Parathyroid adenoma (tissue), 2 donors: ENCODE results near the gene CAMKMT.

Experiments
- H2AFZ ChIP-seq: fragments of 300-600 bp; sonication (generic); one replicate; pipeline ENCODE4 v1.7.0; 2017; ENCODE audit warnings: antibody characterized with exemption, mild to moderate bottlenecking
- H3K27ac ChIP-seq: fragments of 300-600 bp; sonication (generic); one replicate; pipeline ENCODE4 v1.7.0; 2017
- H3K27me3 ChIP-seq: fragments of 300-600 bp; sonication (generic); one replicate; pipeline ENCODE4 v1.7.0; 2017; ENCODE audit warnings: low read length; ENCODE audit not compliant: control insufficient read depth, insufficient read depth
- H3K36me3 ChIP-seq: fragments of 300-600 bp; sonication (generic); one replicate; pipeline ENCODE4 v1.7.0; 2017; ENCODE audit warnings: low read length; ENCODE audit not compliant: control insufficient read depth, insufficient read depth
- H3K4me1 ChIP-seq: fragments of 300-600 bp; sonication (generic); one replicate; pipeline ENCODE4 v1.7.0; 2017; ENCODE audit warnings: control low read depth
- H3K4me2 ChIP-seq: fragments of 300-600 bp; sonication (generic); one replicate; pipeline ENCODE4 v1.7.0; 2017; ENCODE audit warnings: low read length
- H3K4me3 ChIP-seq: fragments of 300-600 bp; sonication (generic); one replicate; pipeline ENCODE4 v1.7.0; 2017; ENCODE audit warnings: low read depth, low read length
- H3K79me2 ChIP-seq: fragments of 300-600 bp; sonication (generic); one replicate; pipeline ENCODE4 v1.7.0; 2017; ENCODE audit warnings: control low read depth
- H3K9ac ChIP-seq: fragments of 300-600 bp; sonication (generic); one replicate; pipeline ENCODE4 v1.7.0; 2017; ENCODE audit warnings: mild to moderate bottlenecking
- H3K9me3 ChIP-seq: fragments of 300-600 bp; sonication (generic); one replicate; pipeline ENCODE4 v1.7.0; 2017; ENCODE audit warnings: low read length; ENCODE audit not compliant: control insufficient read depth
- CTCF ChIP-seq: fragments of 300-600 bp; sonication (generic); IDR thresholded peaks from one replicate; pipeline ENCODE4 v1.7.0; 2017; ENCODE audit warnings: antibody characterized with exemption, mild to moderate bottlenecking
- donor health status: primary hyperparathyroidism.

CAMKMT gene

GRCh38 chr2:44537264-44537663 is 175.5 kb downstream of the CAMKMT start:
- H3K79me2 ChIP-seq = no peaks in the 10 kb centered on the region
- no peak overlapping the region for H3K27ac ChIP-seq
- no peak overlapping the region for H2AFZ ChIP-seq
- H3K9ac ChIP-seq = no peak overlapping the region
- H3K27me3 ChIP-seq = no peaks in the 10 kb centered on the region
- H3K4me3 ChIP-seq = no peak overlapping the region
- TF ChIP-seq CTCF = no peak
- H3K36me3 ChIP-seq = no peaks in the 10 kb centered on the region
- H3K9me3 ChIP-seq = no peaks in the 10 kb centered on the region
- H3K4me1 ChIP-seq = no peaks in the 10 kb centered on the region
- H3K4me2 ChIP-seq = no peak overlapping the region

- Histone ChIP-seq H3K27ac (no peak overlapping the region), H3K4me3 (no peak overlapping the region), H3K36me3 (no peaks in the 10 kb centered on the region), H3K9me3 (no peaks in the 10 kb centered on the region), H3K79me2 (no peaks in the 10 kb centered on the region), H2AFZ (no peak overlapping the region), H3K4me1 (peaks cover under 1% of the 10 kb centered on the region), H3K9ac (no peak overlapping the region), H3K4me2 (no peak overlapping the region), H3K27me3 (no peaks in the 10 kb centered on the region)
- no peak for TF ChIP-seq CTCF
Observed at GRCh38 chr2:44542520-44542919, 180.8 kb downstream of the CAMKMT start.

DNA sequence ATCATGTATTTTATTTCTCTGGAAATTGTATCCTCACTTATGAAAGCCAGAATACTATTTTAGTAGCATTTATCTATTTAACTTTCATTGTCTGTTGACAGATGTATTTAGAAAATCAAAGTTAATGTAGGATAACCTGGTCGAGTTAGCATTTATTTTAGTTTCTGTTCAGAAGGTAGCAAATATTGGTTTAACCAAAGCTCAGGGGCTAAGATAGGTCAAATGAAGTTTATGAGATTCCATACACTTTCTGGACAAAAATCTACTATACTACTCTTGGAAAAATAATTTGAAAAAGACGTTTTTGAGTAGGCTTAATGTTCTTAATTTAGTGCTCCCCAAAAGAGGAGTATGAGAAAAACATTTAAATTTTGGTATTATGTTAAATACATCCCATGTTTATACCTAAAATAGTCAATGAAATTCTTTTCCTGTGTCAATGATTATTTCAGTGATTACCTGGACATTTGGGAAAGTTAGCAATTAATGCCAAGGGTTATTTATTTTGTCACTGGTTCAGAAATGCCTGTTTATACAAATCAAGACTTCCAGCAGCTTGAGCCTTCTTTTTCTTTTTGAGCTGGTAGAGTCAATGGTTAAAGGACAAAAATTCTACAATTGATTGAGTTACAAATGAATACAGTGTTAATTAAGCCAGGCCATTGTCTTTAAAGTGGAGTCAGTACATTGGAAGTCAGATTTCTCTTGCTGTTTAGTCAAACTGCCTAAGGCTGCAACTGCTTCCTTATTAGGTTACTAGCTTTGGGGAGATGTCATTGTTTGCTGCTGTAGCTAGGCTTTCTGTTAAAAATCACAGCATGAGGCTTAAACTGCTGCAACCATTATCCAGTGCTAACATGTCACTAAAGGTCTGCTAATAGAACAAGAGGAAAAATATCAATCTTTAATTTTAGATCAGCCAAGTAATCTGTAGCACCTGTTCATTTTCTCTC is 182.3 kb downstream of the CAMKMT start:
- H3K79me2 ChIP-seq = no peaks in the 10 kb centered on the region
- H3K4me2 ChIP-seq = no peak overlapping the region
- H3K9ac ChIP-seq = no peak overlapping the region
- peaks cover 9% of the 10 kb centered on the region for H3K4me1 ChIP-seq
- H3K36me3 ChIP-seq = no peaks in the 10 kb centered on the region
- no peaks in the 10 kb centered on the region for H3K9me3 ChIP-seq
- no peak overlapping the region for H2AFZ ChIP-seq
- no peaks in the 10 kb centered on the region for H3K27me3 ChIP-seq
- TF ChIP-seq CTCF = no peak
- no peak overlapping the region for H3K27ac ChIP-seq
- H3K4me3 ChIP-seq = no peak overlapping the region

DNA sequence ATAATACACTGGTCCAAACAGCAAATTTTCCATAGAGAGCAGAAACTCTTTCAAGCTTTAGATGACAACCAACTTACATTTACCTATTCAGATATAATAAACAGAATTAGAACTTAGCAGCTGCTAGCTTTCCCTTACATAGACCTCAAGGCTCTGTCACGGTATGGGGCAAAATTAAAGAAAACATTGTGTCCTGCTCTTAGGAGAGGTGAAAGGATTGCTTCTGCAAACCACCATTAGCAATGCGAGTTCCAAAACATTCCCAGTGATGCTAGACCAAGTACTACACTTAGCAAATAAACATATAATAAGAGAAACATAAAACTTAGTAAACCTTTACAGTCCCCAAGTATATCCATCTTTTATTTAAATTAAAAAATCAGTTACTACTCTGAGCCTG is 183.3 kb downstream of the CAMKMT start:
- H3K36me3 ChIP-seq = no peaks in the 10 kb centered on the region
- no peak overlapping the region for H2AFZ ChIP-seq
- H3K4me1 ChIP-seq = peaks cover 9% of the 10 kb centered on the region
- no peak overlapping the region for H3K27ac ChIP-seq
- H3K27me3 ChIP-seq = no peaks in the 10 kb centered on the region
- H3K9me3 ChIP-seq = no peaks in the 10 kb centered on the region
- no peak for TF ChIP-seq CTCF
- no peak overlapping the region for H3K4me3 ChIP-seq
- no peak overlapping the region for H3K4me2 ChIP-seq
- H3K79me2 ChIP-seq = no peaks in the 10 kb centered on the region
- H3K9ac ChIP-seq = no peak overlapping the region
